Spleen (tissue), 7 donors: Measurements from ENCODE around the gene PLA2G6.

Experiments used
- POLR2A ChIP-seq, 3 donors: fragments of 450-650 bp; IDR thresholded peaks; one replicate each; pipeline ENCODE4 v1.5.1; 2017; ENCODE audit warnings: antibody characterized with exemption in 3 of 3, mild to moderate bottlenecking in 1 of 3
- TF ChIP-seq, protein P1 (sequence below), 11 experiments: fragments of 200-600 bp in 7 of 11; fragments of 450-650 bp in 4 of 11; sonication (generic) in 4 of 11; IDR thresholded peaks in 8 of 11; conservative IDR thresholded peaks in 3 of 11; 1 replicate in 7 of 11; 2 replicates in 4 of 11; pipeline versions ENCODE4 v1.4.0 to v1.8.0; 2016 to 2021; ENCODE audit warnings: antibody characterized with exemption in 11 of 11, inconsistent platforms in 4 of 11, mild to moderate bottlenecking in 1 of 11
- donor health status: DM: no; HTN: no; CAD: no; lungs with moderate emphysema.
- donor health status: DM: no; HTN: no; CAD: no.
- donor health status: DM: no; HTN: no; CAD: no.

DNA sequence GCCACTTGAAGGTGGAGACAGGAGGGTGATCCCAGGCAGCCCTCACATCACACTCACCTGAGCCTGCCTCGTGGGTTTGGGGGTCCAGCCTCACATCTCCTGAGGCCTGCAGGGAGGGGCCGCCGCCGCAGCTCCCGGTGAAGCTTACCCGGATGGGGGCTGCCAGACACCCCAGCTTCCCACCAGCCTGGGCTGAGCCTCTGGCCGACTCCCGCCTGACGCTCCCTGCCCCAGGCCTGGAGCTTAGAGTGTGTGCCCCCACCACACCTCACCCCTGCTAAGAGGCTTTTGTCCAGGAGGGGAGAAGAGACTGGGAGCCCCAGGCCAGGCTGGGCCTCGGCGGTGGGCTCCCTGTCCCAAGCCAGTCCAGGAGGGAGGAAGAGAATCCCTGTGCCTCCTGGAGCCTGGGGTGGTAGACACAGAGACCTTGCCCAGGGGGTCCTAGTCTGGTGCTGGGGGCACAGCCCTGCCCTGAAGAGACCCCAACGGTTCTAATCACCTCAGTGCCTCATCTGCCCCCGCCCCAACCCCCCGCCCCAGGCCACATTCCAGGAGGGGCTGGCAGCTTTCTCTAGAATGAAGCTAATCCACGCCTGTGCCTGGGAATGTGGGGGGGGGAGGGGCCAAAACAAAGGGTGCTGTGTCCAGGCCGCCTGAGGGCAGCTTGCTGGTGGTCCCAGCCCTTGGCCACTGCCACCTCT, 97.5 kb downstream of the PLA2G6 start, which contains the start of gene SLC16A8:
- TF ChIP-seq, protein P1, sequence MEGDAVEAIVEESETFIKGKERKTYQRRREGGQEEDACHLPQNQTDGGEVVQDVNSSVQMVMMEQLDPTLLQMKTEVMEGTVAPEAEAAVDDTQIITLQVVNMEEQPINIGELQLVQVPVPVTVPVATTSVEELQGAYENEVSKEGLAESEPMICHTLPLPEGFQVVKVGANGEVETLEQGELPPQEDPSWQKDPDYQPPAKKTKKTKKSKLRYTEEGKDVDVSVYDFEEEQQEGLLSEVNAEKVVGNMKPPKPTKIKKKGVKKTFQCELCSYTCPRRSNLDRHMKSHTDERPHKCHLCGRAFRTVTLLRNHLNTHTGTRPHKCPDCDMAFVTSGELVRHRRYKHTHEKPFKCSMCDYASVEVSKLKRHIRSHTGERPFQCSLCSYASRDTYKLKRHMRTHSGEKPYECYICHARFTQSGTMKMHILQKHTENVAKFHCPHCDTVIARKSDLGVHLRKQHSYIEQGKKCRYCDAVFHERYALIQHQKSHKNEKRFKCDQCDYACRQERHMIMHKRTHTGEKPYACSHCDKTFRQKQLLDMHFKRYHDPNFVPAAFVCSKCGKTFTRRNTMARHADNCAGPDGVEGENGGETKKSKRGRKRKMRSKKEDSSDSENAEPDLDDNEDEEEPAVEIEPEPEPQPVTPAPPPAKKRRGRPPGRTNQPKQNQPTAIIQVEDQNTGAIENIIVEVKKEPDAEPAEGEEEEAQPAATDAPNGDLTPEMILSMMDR (IDR thresholded peaks at IDR 0.05 in 8 of 11, conservative IDR thresholded peaks at IDR 0.05 in 3 of 11): no peak
- no peak for TF ChIP-seq POLR2A (IDR thresholded peaks at IDR 0.05)
